ENCODE measurements around the gene TMC8.

- TF ChIP-seq CTCF (conservative IDR thresholded peaks at IDR 0.05; ENCODE audit: low read length) (no peak), EZH2phosphoT487 (IDR thresholded peaks at IDR 0.05; ENCODE audit: borderline replicate concordance) (no peak)
These were observed 508 bp upstream of the TMC8 start for GRCh38 chr17:78130090-78130436.

Measured in Loucy (cell line).